HG02852 (cell line): ENCODE measurements around the gene SRRM1.
"Not testable (repeated sequence)": the region's sequence is repeated elsewhere in the genome, so short reads cannot be mapped to it uniquely, and the experiment has no call there.

Experiments
- ATAC-seq: cut with Tn5 transposase; IDR thresholded peaks from one replicate; pipeline ENCODE4 v1.9.1; 2021; ENCODE audit warnings: mild to moderate bottlenecking, moderate library complexity; ENCODE audit not compliant: unreplicated experiment

SRRM1 gene

DNA sequence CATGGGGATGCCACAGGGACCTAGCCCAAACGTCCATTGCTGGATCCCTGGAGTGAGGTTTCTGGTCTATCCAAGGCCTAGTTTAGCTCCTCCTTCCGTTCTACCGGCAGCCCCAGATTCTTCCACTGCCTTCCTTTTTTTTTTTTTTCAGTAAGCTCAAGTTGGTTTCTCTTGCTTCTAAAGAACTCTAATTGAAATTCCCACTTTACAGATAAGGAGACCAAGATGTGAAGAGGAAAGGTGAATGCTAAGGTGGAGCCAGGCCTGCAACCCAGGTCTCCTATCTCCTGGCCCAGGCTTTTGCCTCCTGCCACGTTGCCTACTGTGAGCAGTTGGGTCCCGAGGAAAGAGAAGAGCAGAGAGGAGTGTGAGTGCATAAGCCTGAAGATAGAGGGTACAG, 70.6 kb downstream of the SRRM1 start:
- no peak for ATAC-seq

DNA sequence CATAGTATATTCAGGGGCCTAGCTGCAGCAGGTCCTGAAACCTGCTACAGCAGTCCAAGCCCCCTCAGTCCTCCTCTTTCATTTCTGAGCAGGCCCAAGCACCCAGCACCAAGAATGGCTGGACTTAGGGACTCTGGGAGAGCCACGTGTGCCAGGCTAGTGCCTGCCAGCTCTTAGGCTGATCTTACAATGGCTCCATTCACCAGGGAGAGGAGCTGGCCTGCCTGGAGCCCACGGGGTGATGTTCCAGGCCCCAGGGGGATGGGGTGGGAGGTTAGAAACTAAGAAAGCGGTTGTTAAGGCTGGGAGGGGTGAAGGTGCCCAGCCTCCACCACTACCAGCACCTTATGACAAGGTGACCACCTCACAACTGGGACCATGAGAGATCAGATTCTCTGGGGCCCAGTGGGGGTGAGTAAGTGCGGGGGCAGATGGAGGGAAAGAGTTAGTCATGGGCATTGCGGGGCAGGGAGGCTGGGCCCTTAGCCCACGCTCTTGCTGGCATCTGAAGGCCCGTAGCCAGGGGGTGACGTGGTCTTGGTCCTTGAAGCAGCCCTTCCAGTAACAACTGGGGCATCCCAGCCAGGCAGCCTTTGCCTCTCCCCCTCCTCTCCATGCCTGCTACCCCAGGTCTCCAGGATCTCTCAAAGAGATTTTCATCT, 71.9 kb downstream of the SRRM1 start:
- no peak for ATAC-seq

DNA sequence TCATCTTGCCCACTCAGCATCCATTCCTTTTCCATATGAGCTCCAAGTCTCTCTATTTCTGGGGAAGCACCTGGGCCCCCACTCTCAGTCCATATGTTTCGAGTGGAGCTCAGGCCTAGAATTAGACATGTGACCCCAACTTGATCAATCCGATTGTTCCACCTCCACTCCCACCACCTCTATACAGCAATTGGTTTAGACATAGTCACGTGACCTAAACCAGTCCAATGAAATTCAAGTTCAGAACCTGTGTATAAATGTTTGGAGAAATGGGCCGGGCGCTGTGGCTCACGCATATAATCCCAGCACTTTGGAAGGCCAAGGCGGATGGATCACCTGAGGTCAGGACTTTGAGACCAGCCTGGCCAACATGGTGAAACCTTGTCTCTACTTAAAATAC, 72.6 kb downstream of the SRRM1 start:
- ATAC-seq = no peak

DNA sequence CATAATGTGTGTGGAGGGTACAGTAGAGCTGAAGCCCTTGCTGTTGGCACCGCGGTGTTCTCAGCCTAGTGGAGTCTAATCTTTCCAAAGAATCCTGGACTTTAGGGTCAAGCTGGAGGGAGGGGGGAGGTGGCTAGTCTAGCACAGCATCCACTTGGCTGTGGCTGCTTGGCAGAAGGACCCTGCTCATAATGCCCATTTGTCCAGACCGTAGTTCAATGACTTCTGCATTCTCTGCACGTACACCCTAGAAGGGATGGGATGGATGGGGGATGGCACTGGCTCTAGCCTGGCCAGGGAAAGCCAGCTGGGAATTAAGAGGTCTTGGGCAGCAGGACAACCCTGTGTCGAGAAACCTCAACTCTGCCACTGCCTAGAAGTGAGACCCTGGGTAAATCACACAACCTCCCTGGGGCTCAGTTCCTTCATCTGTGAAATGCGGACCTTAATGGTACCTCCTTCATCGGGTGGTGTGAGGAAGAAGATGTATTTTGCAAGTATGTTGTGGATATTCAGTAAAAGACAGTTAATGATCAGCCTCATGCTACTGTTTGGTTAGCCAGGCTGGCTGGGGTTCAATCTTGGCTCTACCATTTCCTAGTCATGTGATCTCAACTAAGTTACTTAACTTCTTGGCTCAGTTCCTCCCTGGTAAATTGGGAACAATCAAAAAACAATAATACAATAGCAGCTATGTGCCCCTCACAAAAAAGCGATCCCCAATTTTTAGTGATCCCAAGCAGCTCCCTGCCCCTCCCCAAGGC, 75.0 kb downstream of the SRRM1 start:
- ATAC-seq = no peak

DNA sequence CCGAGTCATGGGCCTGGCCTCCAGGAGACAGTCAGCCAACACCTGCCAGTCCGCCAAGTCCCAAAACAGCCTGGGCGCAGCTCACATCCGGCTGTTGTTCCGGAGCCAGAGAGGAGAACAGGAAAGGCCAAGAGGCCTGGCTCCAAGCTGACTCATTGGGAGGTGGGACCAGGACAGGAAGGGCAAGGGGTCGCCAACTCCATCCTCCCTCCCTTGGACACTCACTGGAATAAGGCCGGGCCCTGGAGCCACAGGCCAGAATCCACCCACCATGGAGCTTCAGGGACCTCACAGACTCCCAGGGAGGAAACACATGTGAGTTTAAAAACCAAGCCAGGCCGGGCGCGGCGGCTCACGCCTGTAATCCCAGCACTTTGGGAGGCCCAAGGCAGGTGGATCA, 77.0 kb downstream of the SRRM1 start:
- no peak for ATAC-seq

DNA sequence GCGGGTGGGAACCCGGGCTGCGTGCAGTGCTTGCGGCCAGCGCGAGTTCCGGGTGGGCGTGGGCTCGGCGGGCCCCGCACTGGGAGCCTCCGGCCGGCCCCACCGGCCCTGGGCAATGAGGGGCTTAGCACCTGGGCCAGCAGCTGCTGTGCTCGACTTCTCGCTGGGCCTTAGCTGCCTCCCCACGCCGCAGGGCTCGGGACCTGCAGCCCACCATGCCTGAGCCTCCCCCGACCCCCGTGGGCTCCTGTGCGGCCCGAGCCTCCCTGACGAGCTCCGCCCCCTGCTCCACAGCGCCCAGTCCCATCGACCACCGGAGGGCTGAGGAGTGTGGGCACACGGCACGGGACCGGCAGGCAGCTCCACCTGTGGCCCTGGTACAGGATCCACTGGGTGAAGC, 78.4 kb downstream of the SRRM1 start:
- no peak for ATAC-seq

DNA sequence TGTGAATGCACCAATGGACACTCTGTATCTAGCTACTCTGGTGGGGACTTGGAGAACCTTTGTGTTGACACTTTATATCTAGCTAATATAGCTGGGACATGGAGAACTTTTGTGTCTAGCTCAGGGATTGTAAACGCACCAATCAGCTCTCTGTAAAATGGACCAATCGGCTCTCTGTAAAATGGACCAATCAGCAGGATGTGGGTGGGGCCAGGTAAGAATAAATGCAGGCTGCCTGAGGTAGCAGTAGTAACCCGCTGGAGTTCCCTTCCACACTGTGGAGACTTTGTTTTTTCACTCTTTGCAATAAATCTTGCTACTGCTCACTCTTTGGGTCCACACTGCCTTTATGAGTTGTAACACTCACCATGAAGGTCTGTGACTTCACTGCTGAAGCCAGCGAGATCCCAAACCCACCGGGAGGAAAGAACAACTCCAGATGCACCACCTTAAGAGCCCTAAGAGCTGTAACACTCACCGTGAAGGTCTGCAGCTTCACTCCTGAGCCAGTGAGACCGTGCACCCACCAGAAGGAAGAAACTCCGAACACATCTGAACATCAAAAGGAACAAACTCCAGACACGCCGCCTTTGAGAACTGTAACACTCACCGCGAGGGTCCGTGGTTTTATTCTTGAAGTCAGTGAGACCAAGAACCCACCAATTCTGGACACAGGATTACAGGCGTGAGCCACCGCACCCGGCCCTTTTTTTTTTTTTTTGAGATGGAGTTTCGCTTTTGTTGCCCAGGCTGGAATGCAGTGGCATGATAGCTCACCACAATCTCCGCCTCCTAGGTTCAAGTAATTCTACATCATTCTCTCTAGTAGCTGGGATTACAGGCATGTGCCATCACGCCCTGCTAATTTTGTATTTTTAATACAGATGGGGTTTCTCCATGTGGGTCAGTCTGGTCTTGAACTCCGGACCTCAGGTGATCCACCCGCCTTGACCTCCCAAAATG, 79.3 kb downstream of the SRRM1 start:
- not testable (repeated sequence) for ATAC-seq
